ENCODE results near the gene KCNJ5. TPM values are rescaled to one million over a fixed set of nuclear protein-coding genes. Genes with fewer than 3 reads are reported as not detected.
A peak's percentile ranks its signal among the peaks of the same experiment; 100 is the strongest.

The KCNJ5 gene
- total RNA-seq, 1 experiment from 2014 or later: 0.11 TPM

DNA sequence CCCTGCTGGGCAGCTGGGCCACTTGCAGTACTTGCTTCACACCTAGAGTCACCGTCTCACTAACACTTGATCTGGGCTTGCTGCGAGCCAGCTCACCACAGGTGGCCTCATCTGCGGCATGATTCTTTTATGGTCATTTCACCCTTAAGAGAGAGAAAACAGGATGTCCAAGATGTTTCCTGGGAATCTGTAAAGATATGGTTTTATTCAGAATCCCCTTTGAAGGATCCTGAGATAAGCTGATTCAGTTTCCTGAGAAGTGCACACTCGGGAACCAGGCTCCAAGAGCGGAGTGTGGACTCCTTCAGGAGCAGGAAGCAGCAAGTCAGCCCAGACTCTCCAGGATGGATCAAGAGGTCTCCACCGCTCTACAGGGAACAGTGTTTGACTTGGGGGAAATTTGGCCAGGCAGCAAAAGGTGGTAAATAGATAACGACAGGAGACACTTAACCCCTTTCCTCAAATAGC, 73.3 kb downstream of the KCNJ5 start:
- Mint-ChIP-seq H3K4me1 (peaks cover 7 to 9% of the 10 kb centered on the region in 2 experiments; a peak in 3 of 4 replicates), H3K27ac (peak overlapping the region in 1 of 3 experiments; percentile 31; a peak in 1 of 7 replicates), H3K36me3 (ENCODE audit: insufficient read depth in 1 of 3, low read depth in 3 of 3) (peaks cover under 1 to 7% (median 7%) of the 10 kb centered on the region in 3 experiments; a peak in 5 of 7 replicates), H3K9me3 (no peaks in the 10 kb centered on the region), H3K4me3 (no peak overlapping the region), H3K27me3 (ENCODE audit: low read depth) (no peaks in the 10 kb centered on the region)
- no peaks in the 10 kb centered on the region for H3K27me3 ChIP-seq (ENCODE audit: insufficient read depth, low read length)
- H3K4me2 ChIP-seq (ENCODE audit: insufficient read depth, insufficient read length, low read length): no peak overlapping the region
- H2BK12ac ChIP-seq (ENCODE audit: insufficient read length, low read depth, low read length): no peak overlapping the region
- no CpG with 5 or more reads among the region's 7 CpGs for WGBS (ENCODE audit: extremely low coverage, insufficient read length, low lambda C conversion rate)
- no peak overlapping the region for H2BK15ac ChIP-seq (ENCODE audit: low read depth, low read length)
- H3K4ac ChIP-seq (ENCODE audit: low read depth, low read length): no peak overlapping the region
- H3K23me2 ChIP-seq (ENCODE audit: insufficient read length, low read depth, low read length, poor library complexity, severe bottlenecking): no peaks in the 10 kb centered on the region
- H3K9me3 ChIP-seq (ENCODE audit: control insufficient read depth, low read depth, low read length): no peaks in the 10 kb centered on the region
- TF ChIP-seq, protein P1, sequence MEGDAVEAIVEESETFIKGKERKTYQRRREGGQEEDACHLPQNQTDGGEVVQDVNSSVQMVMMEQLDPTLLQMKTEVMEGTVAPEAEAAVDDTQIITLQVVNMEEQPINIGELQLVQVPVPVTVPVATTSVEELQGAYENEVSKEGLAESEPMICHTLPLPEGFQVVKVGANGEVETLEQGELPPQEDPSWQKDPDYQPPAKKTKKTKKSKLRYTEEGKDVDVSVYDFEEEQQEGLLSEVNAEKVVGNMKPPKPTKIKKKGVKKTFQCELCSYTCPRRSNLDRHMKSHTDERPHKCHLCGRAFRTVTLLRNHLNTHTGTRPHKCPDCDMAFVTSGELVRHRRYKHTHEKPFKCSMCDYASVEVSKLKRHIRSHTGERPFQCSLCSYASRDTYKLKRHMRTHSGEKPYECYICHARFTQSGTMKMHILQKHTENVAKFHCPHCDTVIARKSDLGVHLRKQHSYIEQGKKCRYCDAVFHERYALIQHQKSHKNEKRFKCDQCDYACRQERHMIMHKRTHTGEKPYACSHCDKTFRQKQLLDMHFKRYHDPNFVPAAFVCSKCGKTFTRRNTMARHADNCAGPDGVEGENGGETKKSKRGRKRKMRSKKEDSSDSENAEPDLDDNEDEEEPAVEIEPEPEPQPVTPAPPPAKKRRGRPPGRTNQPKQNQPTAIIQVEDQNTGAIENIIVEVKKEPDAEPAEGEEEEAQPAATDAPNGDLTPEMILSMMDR (conservative IDR thresholded peaks at IDR 0.05): no peak
- no peak overlapping the region for H4K8ac ChIP-seq (replicated peaks; ENCODE audit: insufficient read length, low read depth, low read length)
- H3K56ac ChIP-seq (ENCODE audit: insufficient read length, low read depth, low read length): no peak overlapping the region
- H4K20me1 ChIP-seq (ENCODE audit: control insufficient read depth, insufficient read depth, insufficient read length): no peaks in the 10 kb centered on the region
- no peak overlapping the region for H2AK5ac ChIP-seq (ENCODE audit: insufficient read length, low read length)
- H3K14ac ChIP-seq (ENCODE audit: insufficient read depth, low read length): no peak overlapping the region
- no peak overlapping the region for H4K91ac ChIP-seq (ENCODE audit: insufficient read length, low read depth, low read length)
- H2AFZ ChIP-seq (ENCODE audit: low read length): no peak overlapping the region
- no peak for DNase-seq
- no peak overlapping the region for H3K27ac ChIP-seq (ENCODE audit: insufficient read length, low read depth, low read length)
- H3K18ac ChIP-seq (ENCODE audit: insufficient read length, low read depth, low read length): no peak overlapping the region
- H3K4me1 ChIP-seq (ENCODE audit: insufficient read depth, low read length): no peaks in the 10 kb centered on the region
- H3T11ph ChIP-seq (ENCODE audit: low read length): no peak overlapping the region
- H2BK120ac ChIP-seq (ENCODE audit: low read depth, low read length, poor library complexity, severe bottlenecking): no peak overlapping the region
- H3K23ac ChIP-seq (ENCODE audit: insufficient read length, low read depth, low read length): no peak overlapping the region
- no peak overlapping the region for H2BK20ac ChIP-seq (ENCODE audit: low read depth, low read length, poor library complexity, severe bottlenecking)
- no peaks in the 10 kb centered on the region for H3K79me1 ChIP-seq (ENCODE audit: insufficient read depth, low read depth, low read length, poor library complexity, severe bottlenecking)
- H3K9ac ChIP-seq (ENCODE audit: extremely low read depth, insufficient read length, low read length): no peak overlapping the region
- H3K79me2 ChIP-seq (ENCODE audit: insufficient read depth, low read length): no peaks in the 10 kb centered on the region
- H2BK5ac ChIP-seq (ENCODE audit: insufficient read length, low read length): no peak overlapping the region
- H4K5ac ChIP-seq (ENCODE audit: insufficient read length, low read depth, low read length): no peak overlapping the region

Data from H9 (cell line).